Cerebellar cortex (tissue), 1 donor: ENCODE data around the gene ENO2.
A peak's percentile ranks its signal among the peaks of the same experiment; 100 is the strongest.

ENCODE experiments used
- DNase-seq: peaks from one replicate; pipeline ENCODE4 v3.0.0-alpha.2; 2015; ENCODE audit warnings: low spot score

The ENO2 gene

GRCh38 chr12:6932766-6933165, 18.4 kb downstream of the ENO2 start:
- DNase-seq = no peak

GRCh38 chr12:6934110-6934509, 19.7 kb downstream of the ENO2 start:
- DNase-seq = no peak

DNA sequence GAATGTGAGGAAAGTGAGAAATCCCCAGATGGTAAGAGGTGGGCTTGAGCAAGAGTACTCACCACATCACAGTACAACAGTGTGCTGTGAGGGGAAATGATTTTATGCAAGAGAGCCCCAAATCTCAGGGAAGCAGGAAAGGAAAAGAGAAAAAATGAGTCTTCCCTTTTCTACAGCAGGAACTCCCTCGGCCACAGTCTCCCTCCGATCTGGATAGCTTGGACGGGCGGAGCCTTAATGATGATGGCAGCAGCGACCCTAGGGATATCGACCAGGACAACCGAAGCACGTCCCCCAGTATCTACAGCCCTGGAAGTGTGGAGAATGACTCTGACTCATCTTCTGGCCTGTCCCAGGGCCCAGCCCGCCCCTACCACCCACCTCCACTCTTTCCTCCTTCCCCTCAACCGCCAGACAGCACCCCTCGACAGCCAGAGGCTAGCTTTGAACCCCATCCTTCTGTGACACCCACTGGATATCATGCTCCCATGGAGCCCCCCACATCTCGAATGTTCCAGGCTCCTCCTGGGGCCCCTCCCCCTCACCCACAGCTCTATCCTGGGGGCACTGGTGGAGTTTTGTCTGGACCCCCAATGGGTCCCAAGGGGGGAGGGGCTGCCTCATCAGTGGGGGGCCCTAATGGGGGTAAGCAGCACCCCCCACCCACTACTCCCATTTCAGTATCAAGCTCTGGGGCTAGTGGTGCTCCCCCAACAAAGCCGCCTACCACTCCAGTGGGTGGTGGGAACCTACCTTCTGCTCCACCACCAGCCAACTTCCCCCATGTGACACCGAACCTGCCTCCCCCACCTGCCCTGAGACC, 21.2 kb downstream of the ENO2 start:
- DNase-seq = no peak

DNA sequence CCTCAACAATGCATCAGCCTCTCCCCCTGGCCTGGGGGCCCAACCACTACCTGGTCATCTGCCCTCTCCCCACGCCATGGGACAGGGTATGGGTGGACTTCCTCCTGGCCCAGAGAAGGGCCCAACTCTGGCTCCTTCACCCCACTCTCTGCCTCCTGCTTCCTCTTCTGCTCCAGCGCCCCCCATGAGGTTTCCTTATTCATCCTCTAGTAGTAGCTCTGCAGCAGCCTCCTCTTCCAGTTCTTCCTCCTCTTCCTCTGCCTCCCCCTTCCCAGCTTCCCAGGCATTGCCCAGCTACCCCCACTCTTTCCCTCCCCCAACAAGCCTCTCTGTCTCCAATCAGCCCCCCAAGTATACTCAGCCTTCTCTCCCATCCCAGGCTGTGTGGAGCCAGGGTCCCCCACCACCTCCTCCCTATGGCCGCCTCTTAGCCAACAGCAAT, 21.8 kb downstream of the ENO2 start:
- DNase-seq = no peak

GRCh38 chr12:6936636-6937480, 22.5 kb downstream of the ENO2 start:
- no peak for DNase-seq

DNA sequence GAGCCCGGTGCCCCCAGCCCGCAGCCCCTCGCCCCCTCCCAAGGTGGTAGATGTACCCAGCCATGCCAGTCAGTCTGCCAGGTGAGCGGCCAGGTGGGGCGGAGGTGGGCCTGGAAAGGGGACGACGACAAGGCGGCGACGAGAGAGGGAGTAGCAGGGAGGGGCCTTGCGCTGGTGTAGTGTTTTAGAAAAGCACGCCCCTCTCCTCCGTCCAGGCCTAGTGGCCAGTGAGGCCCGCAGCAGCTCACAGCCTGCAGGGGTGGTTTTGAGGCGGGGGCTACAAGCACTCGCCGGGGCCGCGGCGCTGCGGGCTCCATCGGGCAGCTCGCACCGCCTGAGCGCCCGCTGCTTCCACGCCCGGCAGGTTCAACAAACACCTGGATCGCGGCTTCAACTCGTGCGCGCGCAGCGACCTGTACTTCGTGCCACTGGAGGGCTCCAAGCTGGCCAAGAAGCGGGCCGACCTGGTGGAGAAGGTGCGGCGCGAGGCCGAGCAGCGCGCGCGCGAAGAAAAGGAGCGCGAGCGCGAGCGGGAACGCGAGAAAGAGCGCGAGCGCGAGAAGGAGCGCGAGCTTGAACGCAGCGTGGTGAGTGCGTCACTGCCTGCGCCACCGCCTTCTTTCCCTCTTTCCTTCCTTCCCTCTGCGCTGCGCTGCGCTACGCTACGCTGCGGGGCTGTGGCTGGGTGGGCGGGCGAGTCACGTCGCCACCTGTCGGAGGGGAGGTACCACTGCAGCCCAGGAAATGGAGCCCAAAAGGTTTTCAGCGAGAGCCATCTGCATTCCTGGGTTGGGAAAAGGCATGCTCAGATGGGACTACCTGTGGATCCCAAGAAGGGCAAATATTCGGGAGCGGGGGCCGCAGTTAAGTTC, 23.3 kb downstream of the ENO2 start:
- peak; percentile 97 for DNase-seq

DNA sequence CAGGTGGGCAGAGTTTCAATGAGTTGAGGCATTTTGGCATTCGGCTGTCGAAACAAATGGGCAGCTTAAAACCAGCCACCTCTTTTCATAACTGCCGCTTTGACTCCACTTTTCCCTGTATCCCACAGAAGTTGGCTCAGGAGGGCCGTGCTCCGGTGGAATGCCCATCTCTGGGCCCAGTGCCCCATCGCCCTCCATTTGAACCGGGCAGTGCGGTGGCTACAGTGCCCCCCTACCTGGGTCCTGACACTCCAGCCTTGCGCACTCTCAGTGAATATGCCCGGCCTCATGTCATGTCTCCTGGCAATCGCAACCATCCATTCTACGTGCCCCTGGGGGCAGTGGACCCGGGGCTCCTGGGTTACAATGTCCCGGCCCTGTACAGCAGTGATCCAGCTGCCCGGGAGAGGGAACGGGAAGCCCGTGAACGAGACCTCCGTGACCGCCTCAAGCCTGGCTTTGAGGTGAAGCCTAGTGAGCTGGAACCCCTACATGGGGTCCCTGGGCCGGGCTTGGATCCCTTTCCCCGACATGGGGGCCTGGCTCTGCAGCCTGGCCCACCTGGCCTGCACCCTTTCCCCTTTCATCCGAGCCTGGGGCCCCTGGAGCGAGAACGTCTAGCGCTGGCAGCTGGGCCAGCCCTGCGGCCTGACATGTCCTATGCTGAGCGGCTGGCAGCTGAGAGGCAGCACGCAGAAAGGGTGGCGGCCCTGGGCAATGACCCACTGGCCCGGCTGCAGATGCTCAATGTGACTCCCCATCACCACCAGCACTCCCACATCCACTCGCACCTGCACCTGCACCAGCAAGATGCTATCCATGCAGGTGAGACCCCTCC, 24.2 kb downstream of the ENO2 start:
- no peak for DNase-seq

DNA sequence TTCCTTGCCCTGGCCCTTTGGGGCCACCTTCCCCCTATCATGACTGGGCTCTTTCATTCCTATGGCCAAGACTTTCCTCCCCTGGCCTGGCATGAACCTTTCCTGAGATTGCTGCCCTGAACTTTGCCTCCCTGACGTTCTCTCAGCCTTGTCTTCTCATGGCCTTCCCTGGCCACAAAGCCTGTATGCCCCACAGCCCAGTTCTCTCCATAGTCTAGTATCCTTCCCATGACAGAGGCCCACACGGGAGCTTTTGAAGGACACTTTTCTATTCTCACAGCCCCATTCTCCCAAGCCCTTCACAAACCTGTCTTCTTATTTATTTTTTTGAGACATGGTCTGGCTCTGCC, 24.8 kb downstream of the ENO2 start:
- no peak for DNase-seq

GRCh38 chr12:6941267-6941666, 26.9 kb downstream of the ENO2 start:
- DNase-seq = no peak

DNA sequence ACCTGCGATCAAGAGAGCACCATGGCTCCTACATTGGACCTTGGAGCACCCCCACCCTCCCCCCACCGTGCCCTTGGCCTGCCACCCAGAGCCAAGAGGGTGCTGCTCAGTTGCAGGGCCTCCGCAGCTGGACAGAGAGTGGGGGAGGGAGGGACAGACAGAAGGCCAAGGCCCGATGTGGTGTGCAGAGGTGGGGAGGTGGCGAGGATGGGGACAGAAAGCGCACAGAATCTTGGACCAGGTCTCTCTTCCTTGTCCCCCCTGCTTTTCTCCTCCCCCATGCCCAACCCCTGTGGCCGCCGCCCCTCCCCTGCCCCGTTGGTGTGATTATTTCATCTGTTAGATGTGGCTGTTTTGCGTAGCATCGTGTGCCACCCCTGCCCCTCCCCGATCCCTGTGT, 27.4 kb downstream of the ENO2 start:
- DNase-seq = no peak

- no peak for DNase-seq
These were observed 27.9 kb downstream of the ENO2 start for GRCh38 chr12:6942331-6942665.

DNA sequence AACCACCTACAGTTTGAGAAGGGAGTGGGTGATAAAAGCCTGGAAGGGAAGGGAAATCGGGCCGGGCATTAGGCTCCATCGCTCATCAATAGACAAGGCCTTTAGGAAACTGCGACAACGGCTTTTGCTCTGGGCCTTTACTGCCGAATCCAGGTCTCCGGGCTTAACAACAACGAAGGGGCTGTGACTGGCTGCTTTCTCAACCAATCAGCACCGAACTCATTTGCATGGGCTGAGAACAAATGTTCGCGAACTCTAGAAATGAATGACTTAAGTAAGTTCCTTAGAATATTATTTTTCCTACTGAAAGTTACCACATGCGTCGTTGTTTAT, 29.0 kb downstream of the ENO2 start:
- peak; percentile 99 for DNase-seq

DNA sequence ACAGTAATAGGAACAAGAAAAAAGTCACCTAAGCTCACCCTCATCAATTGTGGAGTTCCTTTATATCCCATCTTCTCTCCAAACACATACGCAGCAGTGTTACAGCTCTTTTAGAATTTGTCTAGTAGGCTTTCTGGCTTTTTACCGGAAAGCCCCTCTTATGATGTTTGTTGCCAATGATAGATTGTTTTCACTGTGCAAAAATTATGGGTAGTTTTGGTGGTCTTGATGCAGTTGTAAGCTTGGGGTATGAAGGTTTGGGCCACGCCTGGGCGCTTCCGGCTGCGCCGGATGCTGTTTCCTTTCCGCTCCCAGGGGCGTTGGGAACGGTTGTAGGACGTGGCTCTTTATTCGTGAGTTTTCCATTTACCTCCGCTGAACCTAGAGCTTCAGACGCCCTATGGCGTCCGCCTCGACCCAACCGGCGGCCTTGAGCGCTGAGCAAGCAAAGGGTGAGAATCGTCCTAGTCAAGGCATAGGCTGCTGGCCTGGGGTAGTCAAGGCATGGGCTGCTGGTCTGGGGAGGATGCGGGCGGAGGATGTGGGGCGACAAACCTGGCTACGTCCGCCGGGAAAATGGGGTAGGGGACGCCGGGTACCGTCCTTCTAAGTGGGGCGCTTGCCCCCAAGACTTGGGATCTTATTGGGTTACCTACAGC, 29.5 kb downstream of the ENO2 start, which contains the start of the genes C12orf57 and RNU7-1:
Gene C12orf57 (plus strand): TSS at position 301 of the 659 bp plus-strand sequence. CDS start 100 bp downstream, at position 401.
Gene RNU7-1 (plus strand): TSS at position 95 of the 659 bp plus-strand sequence.
- DNase-seq = peak; percentile 94

GRCh38 chr12:6944381-6945186, 30.2 kb downstream of the ENO2 start:
- DNase-seq = peak; percentile 96

DNA sequence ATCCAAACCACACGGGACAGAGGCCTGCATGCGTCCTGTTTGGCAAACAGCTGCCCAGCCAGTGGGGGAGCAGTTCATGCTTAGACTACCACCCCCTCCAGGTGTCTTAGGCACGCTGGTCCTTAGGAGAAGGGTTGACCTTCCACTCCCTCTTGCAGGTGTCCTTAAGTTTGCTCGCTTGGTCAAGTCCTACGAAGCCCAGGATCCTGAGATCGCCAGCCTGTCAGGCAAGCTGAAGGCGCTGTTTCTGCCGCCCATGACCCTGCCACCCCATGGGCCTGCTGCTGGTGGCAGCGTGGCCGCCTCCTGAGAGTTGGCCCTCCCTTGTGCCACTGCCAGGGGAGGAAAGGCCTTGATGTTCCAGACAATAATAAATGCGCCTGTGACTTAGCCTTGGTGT, 31.2 kb downstream of the ENO2 start:
- no peak for DNase-seq

- DNase-seq = peak; percentile 86
These were observed 31.9 kb downstream of the ENO2 start for GRCh38 chr12:6946033-6946919.

- no peak for DNase-seq
These were observed 32.6 kb downstream of the ENO2 start for GRCh38 chr12:6946920-6947374.

DNA sequence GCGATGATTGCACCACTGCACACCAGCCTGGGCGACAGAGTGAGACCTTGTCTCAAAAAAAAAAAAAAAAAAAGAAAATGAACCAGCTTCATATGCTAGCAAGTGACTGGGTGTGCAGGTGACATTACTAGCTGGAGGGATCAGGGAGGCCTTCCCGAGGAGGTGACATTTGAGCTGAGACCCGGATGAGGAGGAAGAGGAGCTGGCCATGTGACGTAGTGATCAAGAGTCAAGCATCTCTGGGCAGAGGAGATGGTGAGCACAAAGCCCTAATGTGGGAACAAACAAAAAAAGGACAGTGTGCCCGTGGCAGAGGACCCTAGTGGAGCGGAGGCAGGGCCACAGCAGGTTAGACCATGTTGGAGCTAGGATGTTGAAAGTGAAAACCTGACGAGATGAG, 33.2 kb downstream of the ENO2 start:
- no peak for DNase-seq
